Vagina (tissue), 2 donors: ENCODE measurements around the gene MAD1L1. TPM values are rescaled to one million over a fixed set of nuclear protein-coding genes. Genes with fewer than 3 reads are reported as not detected.

Source experiments
- DNase-seq, 2 donors: peaks; one replicate each; pipeline ENCODE4 v3.0.0-alpha.2; 2017; ENCODE audit errors: extremely low spot score in 2 of 2
- H3K27ac ChIP-seq: fragments of 200-600 bp; sonication (generic); one replicate; pipeline ENCODE4 v1.5.1; 2019
- H3K27me3 ChIP-seq: fragments of 200-600 bp; sonication (generic); one replicate; pipeline ENCODE4 v1.5.1; 2019
- H3K36me3 ChIP-seq, 2 donors: fragments of 200-600 bp; sonication (generic); one replicate each; pipeline ENCODE4 v1.5.1; 2017 to 2019
- H3K4me1 ChIP-seq: fragments of 200-600 bp; sonication (generic); one replicate; pipeline ENCODE4 v1.5.1; 2019
- H3K4me3 ChIP-seq, 2 donors: fragments of 200-600 bp; sonication (generic); 1 replicate in 1 of 2; 2 replicates in 1 of 2; pipeline ENCODE4 v1.5.1; 2016 to 2019
- H3K9me3 ChIP-seq: fragments of 200-600 bp; sonication (generic); one replicate; pipeline ENCODE4 v1.5.1; 2019
- CTCF ChIP-seq, 3 experiments: fragments of 450-650 bp in 2 of 3; fragments of 200-600 bp in 1 of 3; sonication (generic) in 1 of 3; IDR thresholded peaks; one replicate each; pipeline ENCODE4 v1.5.1; 2017 to 2019; ENCODE audit warnings: antibody characterized with exemption in 3 of 3, mild to moderate bottlenecking in 2 of 3, moderate library complexity in 2 of 3
- POLR2A ChIP-seq, 2 donors: fragments of 450-650 bp; IDR thresholded peaks; one replicate each; pipeline ENCODE4 v1.6.1; 2017; ENCODE audit warnings: antibody characterized with exemption in 2 of 2, mild to moderate bottlenecking in 2 of 2, moderate library complexity in 2 of 2
- POLR2AphosphoS5 ChIP-seq, 2 donors: sonication (generic); formaldehyde crosslinking; IDR thresholded peaks; one replicate each; pipeline ENCODE4 v1.9.0; 2017; ENCODE audit warnings: antibody characterized with exemption in 2 of 2, mild to moderate bottlenecking in 2 of 2, low read depth in 1 of 2; ENCODE audit not compliant: insufficient read depth in 1 of 2
- intact Hi-C: fragments of 100-400 bp; cut with DNase I; formaldehyde crosslinking; loops from one replicate; pipeline ENCODE4 v1.15.1; 2023
- total RNA-seq: library from RNA; depleted of rRNA; stranded (reverse); fragments of >200 nt; gene quantifications from one replicate; pipeline ENCODE4 v1.2.3, GENCODE V29; 2016

MAD1L1 gene
- total RNA-seq, 1 donor from 2014 or later: 62.4 TPM

DNA sequence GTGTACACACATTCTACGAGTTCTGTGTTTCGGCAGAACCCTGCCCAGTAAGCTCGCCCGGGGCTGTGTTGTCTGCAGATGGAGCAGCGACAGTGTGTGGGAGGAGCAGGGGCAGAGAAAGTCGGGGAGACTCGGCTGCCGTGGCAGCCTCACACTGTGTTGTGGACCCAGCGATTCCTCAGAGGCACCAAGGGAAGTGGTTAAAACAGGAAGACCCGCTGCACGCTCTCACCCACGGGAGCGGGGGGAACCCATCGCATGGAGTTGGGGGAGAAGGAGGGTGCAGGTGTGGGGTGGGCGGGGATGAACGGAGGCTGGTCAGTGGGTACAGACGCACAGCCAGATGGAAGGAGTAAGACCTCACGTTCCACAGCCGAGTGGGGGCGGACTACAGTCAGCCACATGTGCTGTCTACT is 312.5 kb downstream of the MAD1L1 start:
- intact Hi-C loops: no loop called here
- H3K36me3 ChIP-seq: no peaks in the 10 kb centered on the region
- no peak for DNase-seq
- H3K4me3 ChIP-seq: no peak overlapping the region
- no peaks in the 10 kb centered on the region for H3K9me3 ChIP-seq
- TF ChIP-seq POLR2AphosphoS5 (IDR thresholded peaks at IDR 0.05; ENCODE audit: insufficient read depth in 1 of 2, low read depth in 1 of 2): no peak
- TF ChIP-seq POLR2A (IDR thresholded peaks at IDR 0.05): no peak
- no peak for TF ChIP-seq CTCF (IDR thresholded peaks at IDR 0.05)
- H3K27ac ChIP-seq: no peak overlapping the region
- H3K27me3 ChIP-seq: no peaks in the 10 kb centered on the region
- H3K4me1 ChIP-seq: peaks cover 31% of the 10 kb centered on the region

DNA sequence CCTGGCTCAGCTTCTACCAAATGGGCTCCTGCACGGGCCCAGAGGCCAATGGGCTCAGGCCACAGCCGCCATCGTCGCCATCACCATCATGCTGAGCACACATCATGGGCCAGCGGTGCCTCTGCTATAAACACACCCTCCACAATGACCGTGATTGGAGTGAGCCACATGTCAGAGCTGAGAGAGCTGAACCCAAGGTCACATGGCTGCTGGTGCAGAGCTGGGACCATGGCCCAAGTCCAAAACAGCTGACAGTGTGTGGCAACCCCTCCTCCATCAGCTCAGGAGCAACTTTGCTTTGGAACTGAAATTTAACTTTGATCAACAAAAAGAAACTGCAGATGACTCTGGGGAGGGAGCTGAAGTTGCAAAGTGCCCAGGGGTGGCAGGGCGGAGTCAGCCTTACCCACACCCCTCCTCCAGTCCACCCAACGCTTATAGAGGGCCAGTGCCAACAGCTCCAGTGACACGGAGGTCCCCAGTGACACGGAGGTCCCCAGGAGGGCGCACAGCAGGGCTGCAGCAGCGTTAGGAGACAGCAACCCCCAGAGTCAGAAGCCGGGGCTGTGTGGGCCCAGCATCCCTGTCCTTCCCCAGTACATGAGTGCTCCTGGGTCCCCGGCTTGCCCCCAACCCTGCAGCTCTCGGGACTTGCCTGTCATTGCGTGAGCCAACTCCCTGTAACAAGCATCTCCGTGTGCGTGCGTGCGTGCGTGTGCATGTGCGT is 313.0 kb downstream of the MAD1L1 start:
- Histone ChIP-seq H3K27me3 (no peaks in the 10 kb centered on the region), H3K4me1 (peaks cover 31% of the 10 kb centered on the region), H3K4me3 (no peak overlapping the region), H3K36me3 (no peaks in the 10 kb centered on the region), H3K27ac (no peak overlapping the region), H3K9me3 (no peaks in the 10 kb centered on the region)
- intact Hi-C loops: no loop called here
- TF ChIP-seq POLR2A (IDR thresholded peaks at IDR 0.05) (no peak), POLR2AphosphoS5 (IDR thresholded peaks at IDR 0.05; ENCODE audit: insufficient read depth in 1 of 2, low read depth in 1 of 2) (no peak), CTCF (IDR thresholded peaks at IDR 0.05) (no peak)
- no peak for DNase-seq

- Histone ChIP-seq H3K27ac (no peak overlapping the region), H3K9me3 (no peaks in the 10 kb centered on the region), H3K4me3 (no peak overlapping the region), H3K36me3 (no peaks in the 10 kb centered on the region), H3K27me3 (no peaks in the 10 kb centered on the region), H3K4me1 (peaks cover 36% of the 10 kb centered on the region)
- TF ChIP-seq POLR2A (IDR thresholded peaks at IDR 0.05) (no peak), POLR2AphosphoS5 (IDR thresholded peaks at IDR 0.05; ENCODE audit: insufficient read depth in 1 of 2, low read depth in 1 of 2) (no peak)
- intact Hi-C loops: no loop called here
- DNase-seq: no peak
Observed at GRCh38 chr7:1918881-1919525, 313.7 kb downstream of the MAD1L1 start.

DNA sequence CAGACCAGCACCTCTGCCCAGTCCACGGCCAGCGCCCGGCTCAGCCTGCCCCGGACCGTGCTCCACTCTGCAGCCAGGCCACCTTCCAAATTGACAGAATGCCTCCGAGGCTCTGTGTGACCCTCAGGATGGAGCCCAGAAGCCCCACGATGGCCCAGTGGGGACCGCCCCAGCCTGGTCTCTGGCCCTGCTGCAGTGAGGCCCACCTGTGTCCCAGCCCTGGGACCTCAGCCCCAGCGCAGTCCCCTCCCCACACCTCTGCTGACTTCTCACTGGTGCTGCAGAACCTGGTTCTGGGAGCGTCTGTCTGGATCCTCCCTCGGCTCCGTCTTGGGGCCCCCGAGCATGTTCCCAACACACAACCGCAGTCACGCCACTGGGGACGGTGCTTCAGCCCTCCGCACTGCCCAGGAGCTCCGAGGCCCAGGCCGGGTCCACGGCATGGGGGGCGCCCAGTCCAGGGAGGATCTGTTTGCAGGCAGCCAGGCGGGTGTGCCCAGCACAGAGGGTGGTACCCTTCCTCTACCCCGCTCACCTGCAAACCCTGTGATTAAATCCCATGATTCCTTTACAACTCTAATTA is 314.6 kb downstream of the MAD1L1 start:
- intact Hi-C loops: no loop called here
- Histone ChIP-seq H3K27ac (no peak overlapping the region), H3K4me1 (peaks cover 44% of the 10 kb centered on the region), H3K27me3 (no peaks in the 10 kb centered on the region), H3K9me3 (no peaks in the 10 kb centered on the region), H3K4me3 (no peak overlapping the region), H3K36me3 (no peaks in the 10 kb centered on the region)
- no peak for DNase-seq
- TF ChIP-seq POLR2A (IDR thresholded peaks at IDR 0.05) (no peak), POLR2AphosphoS5 (IDR thresholded peaks at IDR 0.05; ENCODE audit: insufficient read depth in 1 of 2, low read depth in 1 of 2) (no peak), CTCF (IDR thresholded peaks at IDR 0.05) (no peak)

- Histone ChIP-seq H3K9me3 (no peaks in the 10 kb centered on the region), H3K4me3 (no peak overlapping the region), H3K27me3 (no peaks in the 10 kb centered on the region), H3K4me1 (peaks cover 52% of the 10 kb centered on the region), H3K27ac (no peak overlapping the region), H3K36me3 (no peaks in the 10 kb centered on the region)
- no peak for DNase-seq
- intact Hi-C loops: no loop called here
- peak in 1 of 2 donors; percentile 17 for TF ChIP-seq POLR2AphosphoS5 (IDR thresholded peaks at IDR 0.05; ENCODE audit: insufficient read depth in 1 of 2, low read depth in 1 of 2)
- TF ChIP-seq CTCF (IDR thresholded peaks at IDR 0.05): no peak
Observed at GRCh38 chr7:1917221-1918062, 315.3 kb downstream of the MAD1L1 start.
